DND-41 (cell line): ENCODE data around the gene ZNF521.

Source experiments
- EZH2 ChIP-seq: IDR thresholded peaks from 3 replicates; pipeline ENCODE4 v1.6.1; 2012; ENCODE audit warnings: borderline replicate concordance, low read depth, mild to moderate bottlenecking, moderate library complexity, low read length, inconsistent platforms; ENCODE audit not compliant: severe bottlenecking
- TF ChIP-seq, protein P1 (sequence below): IDR thresholded peaks from 2 replicates; pipeline ENCODE4 v1.5.1; 2012; ENCODE audit warnings: borderline replicate concordance, low read length, moderate library complexity, mild to moderate bottlenecking; ENCODE audit not compliant: poor library complexity, severe bottlenecking; ENCODE audit errors: extremely low read depth

DNA sequence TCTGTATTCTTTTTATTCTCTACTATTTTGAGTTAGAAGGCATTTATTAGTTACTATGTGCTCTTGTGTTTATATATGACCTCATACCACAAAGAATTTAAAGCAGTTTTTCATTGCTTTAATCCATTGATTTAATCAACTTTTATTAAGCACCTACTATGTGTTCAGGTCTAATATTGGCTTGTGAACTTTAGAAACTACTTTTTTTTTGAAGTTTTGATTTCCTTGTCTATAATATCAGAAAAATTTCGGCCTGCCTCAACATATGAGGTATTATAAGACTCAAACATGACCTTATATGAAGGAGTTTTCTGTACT lies 117.7 kb downstream of the ZNF521 start:
- TF ChIP-seq, protein P1, sequence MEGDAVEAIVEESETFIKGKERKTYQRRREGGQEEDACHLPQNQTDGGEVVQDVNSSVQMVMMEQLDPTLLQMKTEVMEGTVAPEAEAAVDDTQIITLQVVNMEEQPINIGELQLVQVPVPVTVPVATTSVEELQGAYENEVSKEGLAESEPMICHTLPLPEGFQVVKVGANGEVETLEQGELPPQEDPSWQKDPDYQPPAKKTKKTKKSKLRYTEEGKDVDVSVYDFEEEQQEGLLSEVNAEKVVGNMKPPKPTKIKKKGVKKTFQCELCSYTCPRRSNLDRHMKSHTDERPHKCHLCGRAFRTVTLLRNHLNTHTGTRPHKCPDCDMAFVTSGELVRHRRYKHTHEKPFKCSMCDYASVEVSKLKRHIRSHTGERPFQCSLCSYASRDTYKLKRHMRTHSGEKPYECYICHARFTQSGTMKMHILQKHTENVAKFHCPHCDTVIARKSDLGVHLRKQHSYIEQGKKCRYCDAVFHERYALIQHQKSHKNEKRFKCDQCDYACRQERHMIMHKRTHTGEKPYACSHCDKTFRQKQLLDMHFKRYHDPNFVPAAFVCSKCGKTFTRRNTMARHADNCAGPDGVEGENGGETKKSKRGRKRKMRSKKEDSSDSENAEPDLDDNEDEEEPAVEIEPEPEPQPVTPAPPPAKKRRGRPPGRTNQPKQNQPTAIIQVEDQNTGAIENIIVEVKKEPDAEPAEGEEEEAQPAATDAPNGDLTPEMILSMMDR = no peak
- TF ChIP-seq EZH2 = no peak
